SHP77 (cell line): Measurements from ENCODE around the gene STK38L.

Experiments
- DNase-seq, 2 experiments: peaks; one replicate each; lab custom pipeline; 2025; lab: John Stamatoyannopoulos, UW

The STK38L gene

GRCh38 chr12:27243804-27244688, at the start of gene STK38L:
Gene STK38L (plus strand): TSS chr12:27244286. CDS start chr12:27297721, 53,435 bp downstream.
- DNase-seq, result peak; percentile 96 to 98

DNA sequence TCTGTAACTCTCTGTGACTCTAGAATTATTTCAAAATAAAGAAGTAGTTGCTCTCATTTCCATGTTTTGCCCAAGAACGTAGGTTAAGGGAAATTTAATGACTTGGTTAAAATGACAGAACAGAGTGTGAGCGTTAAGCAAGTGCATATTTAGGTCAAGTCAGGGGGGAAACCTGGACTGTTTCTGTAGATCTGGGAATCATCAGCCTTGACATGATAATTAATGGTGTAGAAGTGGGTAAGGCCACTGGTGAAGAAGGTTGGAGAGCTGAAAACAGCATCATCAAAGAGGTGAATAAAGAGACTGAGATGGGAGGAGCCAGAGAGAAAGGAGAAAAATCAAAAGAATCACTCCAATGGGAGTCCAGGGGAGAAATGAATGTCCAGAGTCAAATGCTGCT, 49.4 kb upstream of the STK38L start:
- DNase-seq, result no peak

GRCh38 chr12:27198036-27198435, 46.0 kb upstream of the STK38L start:
- no peak for DNase-seq

DNA sequence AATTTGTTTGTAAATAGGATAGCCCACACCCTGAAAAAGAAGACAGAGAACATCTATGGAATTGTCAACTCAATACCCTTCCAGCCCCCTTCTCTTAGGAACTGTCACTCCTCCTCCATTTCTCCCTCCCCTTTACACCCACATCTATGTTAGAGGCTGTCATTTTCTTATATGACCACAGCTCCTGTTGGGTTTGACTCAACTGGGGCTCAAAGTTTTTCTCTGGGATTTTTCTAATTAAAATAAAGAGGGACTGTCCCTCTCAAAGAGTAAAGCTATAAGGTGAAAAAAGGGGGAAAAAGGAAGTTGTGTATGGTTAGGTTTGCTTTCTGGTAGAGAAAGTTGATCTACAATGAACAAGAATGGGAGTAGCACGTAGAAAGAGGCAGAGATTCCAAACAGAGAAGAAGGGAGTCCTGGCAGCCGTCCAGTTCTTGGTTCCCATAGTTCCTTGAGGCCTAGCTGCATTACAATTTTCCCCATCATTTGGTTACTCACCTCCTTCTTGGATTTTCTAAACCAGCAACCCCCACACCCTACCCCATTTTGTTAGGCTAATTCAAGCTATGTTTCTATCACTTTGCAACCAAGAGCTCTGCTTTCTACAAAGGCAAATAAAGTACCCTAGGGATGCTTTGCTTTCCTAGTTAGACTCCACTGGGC, 44.3 kb upstream of the STK38L start:
- no peak for DNase-seq

DNA sequence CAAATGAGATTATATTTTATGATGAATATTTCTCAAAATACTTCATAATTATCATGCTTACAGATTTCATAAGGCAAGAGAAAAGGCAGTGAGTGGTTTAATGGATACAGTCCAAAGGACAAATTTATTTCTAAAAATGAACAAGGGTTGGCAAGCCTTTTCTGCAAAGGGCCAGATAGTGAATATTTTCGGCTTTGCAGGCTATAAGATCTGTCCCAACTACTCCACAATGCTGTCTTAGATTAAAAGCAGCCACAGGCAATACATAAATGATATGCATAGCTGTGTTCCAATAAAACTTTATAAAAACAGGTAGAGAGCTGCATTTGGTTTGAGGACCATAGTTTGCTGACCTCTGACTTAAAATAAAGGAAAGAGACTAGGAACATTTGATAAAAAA, 42.9 kb upstream of the STK38L start:
- no peak for DNase-seq

- no peak for DNase-seq
Measured at GRCh38 chr12:27206801-27207502, 37.1 kb upstream of the STK38L start.

DNA sequence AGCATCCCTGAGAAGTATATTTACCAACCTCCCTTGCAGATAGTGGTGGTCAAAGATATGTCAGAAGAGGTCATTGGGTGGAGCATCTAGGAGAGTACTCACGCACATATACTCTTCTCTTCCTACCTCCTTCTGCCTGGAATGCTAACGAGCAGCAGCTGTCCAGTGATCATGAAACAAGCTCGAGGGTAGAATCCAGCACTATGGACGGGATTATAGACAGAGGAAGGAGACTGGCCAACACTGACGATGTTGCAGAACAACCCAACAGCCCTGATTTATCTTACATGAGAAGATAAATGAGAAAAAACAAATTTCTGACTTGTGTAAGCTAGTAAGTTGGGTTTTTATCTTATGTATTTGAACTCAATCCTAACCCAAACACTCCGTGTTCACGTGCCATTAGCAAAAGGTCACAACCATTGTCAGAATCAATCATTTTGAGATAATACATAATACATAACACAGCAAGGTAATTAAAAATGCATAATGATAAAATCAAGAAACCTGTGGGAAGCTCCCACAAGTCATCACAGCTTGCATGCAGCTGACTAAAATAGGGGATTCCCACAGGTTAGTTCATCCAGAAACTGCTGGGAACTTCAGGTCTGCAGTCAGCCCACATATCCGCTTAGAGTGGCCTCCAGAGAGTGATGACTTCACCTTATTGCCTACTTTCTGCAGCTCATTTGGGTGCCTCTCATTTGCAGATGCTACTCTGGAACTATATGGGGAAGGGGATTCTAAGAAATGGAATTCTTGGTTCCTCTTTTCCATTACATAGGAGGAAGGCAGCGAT, 36.3 kb upstream of the STK38L start:
- DNase-seq, result peak in 1 of 2 experiments; percentile 12

GRCh38 chr12:27208414-27208750, 35.7 kb upstream of the STK38L start:
- DNase-seq, result no peak

GRCh38 chr12:27209257-27209910, 34.7 kb upstream of the STK38L start:
- no peak for DNase-seq

DNA sequence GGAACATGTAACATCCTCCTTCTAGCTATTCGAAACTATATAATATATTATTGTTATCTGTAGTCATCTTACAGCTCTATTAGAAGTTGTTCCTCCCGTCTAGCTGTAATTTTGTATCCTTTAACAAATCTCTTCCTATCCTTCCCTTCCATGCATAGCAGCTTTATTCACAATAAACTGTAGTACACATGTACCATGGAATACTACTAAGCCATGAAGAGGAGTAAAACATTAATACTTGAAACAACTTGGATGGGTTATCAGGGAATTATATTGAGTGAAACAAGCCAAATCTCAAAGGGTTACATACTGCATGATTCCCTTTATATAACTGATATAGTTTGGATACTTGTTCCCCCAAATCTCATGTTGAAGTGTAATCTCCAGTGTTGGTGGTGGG, 33.9 kb upstream of the STK38L start:
- DNase-seq, result no peak

DNA sequence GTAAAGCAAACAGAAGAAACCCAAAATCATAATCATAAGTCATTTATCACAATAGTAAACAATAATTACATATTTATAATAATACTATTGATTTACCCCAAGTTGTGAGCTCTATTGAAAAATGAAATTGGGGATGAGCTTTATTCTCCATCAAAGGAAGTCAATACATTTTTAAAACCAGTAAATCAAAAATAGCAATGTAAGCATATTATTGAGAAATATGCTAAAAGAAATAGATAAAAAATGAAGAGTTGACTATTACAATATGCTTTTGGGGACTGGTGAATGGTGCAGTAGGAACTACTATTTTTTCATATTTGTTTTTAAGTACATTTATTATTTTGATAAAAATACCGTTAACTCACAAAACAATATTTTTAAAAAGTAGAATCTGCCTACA, 31.2 kb upstream of the STK38L start:
- DNase-seq, result no peak

GRCh38 chr12:27213304-27213703, 30.8 kb upstream of the STK38L start:
- DNase-seq, result no peak

DNA sequence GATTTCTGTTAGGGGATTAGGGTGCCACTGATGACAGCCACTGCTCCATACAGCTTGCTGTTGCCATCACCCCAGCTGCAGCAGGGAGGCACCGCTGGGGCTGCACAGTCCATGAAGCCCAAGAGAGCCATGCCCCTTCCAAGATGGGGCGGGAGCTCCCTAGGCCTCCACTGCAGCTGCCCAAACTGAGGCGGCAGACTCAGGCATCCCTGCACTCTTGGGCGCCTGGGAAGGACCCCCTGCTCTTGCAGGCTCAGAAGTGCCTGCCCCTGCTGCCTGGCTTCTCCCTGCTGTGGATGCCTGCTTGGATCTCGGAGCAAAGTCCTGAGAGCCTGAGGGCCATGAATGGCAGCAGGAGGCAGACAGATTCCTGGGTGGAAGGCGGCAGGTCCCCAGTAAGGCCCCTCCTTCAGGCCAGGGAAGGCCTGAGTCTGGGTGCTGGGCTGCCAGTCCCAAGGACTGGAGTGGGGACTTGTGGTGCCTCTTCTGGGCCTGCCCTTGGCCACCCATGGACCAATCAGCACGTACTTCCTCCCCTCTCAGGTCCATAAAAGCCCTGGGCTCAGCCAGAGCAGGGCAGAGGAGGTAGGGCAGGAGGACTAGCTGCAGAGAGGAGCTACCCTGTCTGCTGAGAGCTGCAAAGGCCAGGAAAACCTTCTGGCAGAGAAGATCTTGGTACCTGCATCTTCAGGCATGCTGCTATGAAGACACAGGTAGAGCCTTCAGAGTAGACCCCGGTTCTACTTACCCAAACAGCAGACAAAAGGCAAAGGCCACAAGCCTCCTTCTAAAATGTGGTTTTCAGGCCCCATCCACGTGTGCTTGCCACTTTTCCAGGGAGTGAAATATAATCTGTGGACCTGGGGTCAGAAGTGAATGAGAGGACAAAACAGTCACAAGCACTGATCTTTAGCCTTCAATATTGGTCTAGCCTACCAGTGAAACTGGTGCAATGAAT, 30.0 kb upstream of the STK38L start:
- DNase-seq, result no peak

- DNase-seq, result no peak
Measured at GRCh38 chr12:27217590-27217989, 26.5 kb upstream of the STK38L start.

- no peak for DNase-seq
Measured at GRCh38 chr12:27219693-27220054, 24.4 kb upstream of the STK38L start.

GRCh38 chr12:27220055-27220987, 23.8 kb upstream of the STK38L start:
- no peak for DNase-seq

DNA sequence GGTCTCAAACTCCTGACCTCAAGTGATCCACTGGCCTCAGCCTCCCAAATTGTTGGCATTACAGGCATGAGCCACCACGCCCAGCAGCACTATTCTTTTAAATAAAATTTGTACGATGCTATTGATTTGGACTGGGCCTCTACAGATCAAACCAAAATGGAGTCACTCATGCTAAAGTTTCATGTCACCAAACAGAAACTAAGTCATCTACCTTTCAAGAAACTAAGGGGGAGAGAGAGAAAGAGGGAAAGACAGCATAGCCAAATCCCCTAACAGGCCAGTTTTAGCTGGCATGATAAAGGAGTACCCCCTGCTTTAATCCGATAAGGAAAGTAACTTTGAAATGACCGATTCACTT, 23.1 kb upstream of the STK38L start:
- DNase-seq, result no peak

DNA sequence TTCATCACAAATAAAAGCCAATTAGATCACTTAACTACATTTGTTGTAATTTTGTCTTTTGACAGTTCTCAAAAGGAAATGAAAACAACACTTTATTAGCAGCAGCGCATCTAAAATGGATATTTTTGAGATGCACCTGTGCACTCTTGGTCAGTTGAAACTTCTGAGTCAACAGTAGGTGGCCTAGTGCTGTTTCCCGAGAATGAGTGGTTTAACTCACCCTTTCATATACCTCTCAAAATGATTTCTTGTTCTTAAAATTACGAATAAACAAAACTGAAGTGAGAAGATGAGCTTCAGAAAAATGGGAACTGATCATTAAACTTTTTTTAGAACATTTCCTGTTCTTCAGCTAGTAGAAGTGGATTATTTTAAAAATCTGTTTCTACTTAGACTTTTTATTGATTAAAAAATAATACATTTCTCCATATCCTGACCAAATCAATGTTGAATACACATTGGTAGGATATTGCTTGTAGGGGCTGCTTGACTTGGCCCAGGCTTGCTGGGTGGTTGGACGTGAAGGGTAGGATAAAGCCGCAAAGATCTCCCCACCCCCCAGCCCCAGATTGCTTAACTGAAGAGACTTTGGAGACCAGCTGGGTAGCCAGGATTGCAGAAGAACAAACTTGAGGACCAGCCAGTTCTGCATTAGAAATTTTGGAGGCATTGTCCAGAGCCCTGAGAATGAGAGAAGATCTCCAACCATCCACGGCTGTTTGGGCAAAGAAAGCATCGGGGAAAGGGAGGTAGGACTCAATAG, 22.3 kb upstream of the STK38L start:
- DNase-seq, result no peak
